ENCODE data around the gene SLC39A11. TPM values are rescaled to one million over a fixed set of nuclear protein-coding genes. Genes with fewer than 3 reads are reported as not detected.

SLC39A11 gene
- total RNA-seq, 1 donor from 2014 or later, result 5.5 TPM

DNA sequence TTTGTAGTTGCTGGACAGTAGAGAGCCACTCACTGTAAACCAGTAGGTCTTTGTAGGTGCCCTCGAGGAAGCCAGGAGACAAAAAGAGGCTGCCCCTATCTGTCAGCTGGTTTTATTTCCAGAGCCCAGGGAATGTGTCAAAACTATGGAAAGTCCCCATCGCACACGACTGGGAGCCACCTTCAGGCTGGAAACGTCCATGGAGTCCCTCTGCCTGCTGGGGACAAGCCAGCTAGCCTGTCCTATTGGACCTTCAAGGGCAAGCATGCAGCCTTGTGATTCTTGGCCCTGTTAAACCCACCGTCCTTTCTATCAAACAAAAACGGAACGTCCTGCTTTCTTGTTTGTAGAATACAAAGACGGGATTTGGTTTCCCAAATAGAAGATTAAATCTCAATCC is 289.8 kb downstream of the SLC39A11 start:
- no peaks in the 10 kb centered on the region for H3K9me3 ChIP-seq (ENCODE audit: low read depth)
- peaks cover 25% of the 10 kb centered on the region for H3K9me3 Mint-ChIP-seq
- no peak for DNase-seq (ENCODE audit: low spot score)
- H3K4me1 Mint-ChIP-seq, result no peaks in the 10 kb centered on the region
- H3K4me1 ChIP-seq, result no peaks in the 10 kb centered on the region
- no peak overlapping the region for H3K4me3 Mint-ChIP-seq
- H3K4me3 ChIP-seq, result no peak overlapping the region
- no peak overlapping the region for H3K27ac Mint-ChIP-seq
- H3K27me3 ChIP-seq, result no peaks in the 10 kb centered on the region
- H3F3A ChIP-seq (ENCODE audit: low read depth), result no peaks in the 10 kb centered on the region
- no peaks in the 10 kb centered on the region for H4K20me1 ChIP-seq (ENCODE audit: low read depth)
- H3K36me3 ChIP-seq, result no peaks in the 10 kb centered on the region
- no peak overlapping the region for H3K9ac ChIP-seq
- no peak overlapping the region for H2AFZ ChIP-seq (replicated peaks)
- TF ChIP-seq, protein P1, sequence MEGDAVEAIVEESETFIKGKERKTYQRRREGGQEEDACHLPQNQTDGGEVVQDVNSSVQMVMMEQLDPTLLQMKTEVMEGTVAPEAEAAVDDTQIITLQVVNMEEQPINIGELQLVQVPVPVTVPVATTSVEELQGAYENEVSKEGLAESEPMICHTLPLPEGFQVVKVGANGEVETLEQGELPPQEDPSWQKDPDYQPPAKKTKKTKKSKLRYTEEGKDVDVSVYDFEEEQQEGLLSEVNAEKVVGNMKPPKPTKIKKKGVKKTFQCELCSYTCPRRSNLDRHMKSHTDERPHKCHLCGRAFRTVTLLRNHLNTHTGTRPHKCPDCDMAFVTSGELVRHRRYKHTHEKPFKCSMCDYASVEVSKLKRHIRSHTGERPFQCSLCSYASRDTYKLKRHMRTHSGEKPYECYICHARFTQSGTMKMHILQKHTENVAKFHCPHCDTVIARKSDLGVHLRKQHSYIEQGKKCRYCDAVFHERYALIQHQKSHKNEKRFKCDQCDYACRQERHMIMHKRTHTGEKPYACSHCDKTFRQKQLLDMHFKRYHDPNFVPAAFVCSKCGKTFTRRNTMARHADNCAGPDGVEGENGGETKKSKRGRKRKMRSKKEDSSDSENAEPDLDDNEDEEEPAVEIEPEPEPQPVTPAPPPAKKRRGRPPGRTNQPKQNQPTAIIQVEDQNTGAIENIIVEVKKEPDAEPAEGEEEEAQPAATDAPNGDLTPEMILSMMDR (IDR thresholded peaks at IDR 0.05), result no peak
- TF ChIP-seq EZH2phosphoT487 (IDR thresholded peaks at IDR 0.05) (no peak), EZH2 (IDR thresholded peaks at IDR 0.05) (no peak)
- no peak overlapping the region for H3K4me2 ChIP-seq
- H3K79me2 ChIP-seq (ENCODE audit: low read depth), result no peaks in the 10 kb centered on the region
- H3K27ac ChIP-seq, result no peak overlapping the region
- H3K27me3 Mint-ChIP-seq (ENCODE audit: insufficient read depth, low read depth), result peaks cover 3% of the 10 kb centered on the region
- peaks cover 7% of the 10 kb centered on the region for H3K36me3 Mint-ChIP-seq

GRCh38 chr17:72797142-72797541 is 295.3 kb downstream of the SLC39A11 start:
- Mint-ChIP-seq H3K36me3 (peaks cover 7% of the 10 kb centered on the region), H3K27ac (no peak overlapping the region), H3K4me1 (peaks cover 6% of the 10 kb centered on the region), H3K4me3 (no peak overlapping the region), H3K27me3 (ENCODE audit: insufficient read depth, low read depth) (peaks cover 5% of the 10 kb centered on the region), H3K9me3 (peaks cover 44% of the 10 kb centered on the region)
- H3K4me2 ChIP-seq, result no peak overlapping the region
- no peak for DNase-seq (ENCODE audit: low spot score)
- H4K20me1 ChIP-seq (ENCODE audit: low read depth), result no peaks in the 10 kb centered on the region
- H3F3A ChIP-seq (ENCODE audit: low read depth), result no peaks in the 10 kb centered on the region
- no peaks in the 10 kb centered on the region for H3K27me3 ChIP-seq
- H2AFZ ChIP-seq (replicated peaks), result no peak overlapping the region
- TF ChIP-seq EZH2phosphoT487 (IDR thresholded peaks at IDR 0.05) (no peak), EZH2 (IDR thresholded peaks at IDR 0.05) (no peak)
- TF ChIP-seq, protein P1 (IDR thresholded peaks at IDR 0.05), result no peak
- no peaks in the 10 kb centered on the region for H3K36me3 ChIP-seq
- no peaks in the 10 kb centered on the region for H3K79me2 ChIP-seq (ENCODE audit: low read depth)
- H3K9me3 ChIP-seq (ENCODE audit: low read depth), result no peaks in the 10 kb centered on the region
- H3K9ac ChIP-seq, result no peak overlapping the region
- no peak overlapping the region for H3K27ac ChIP-seq
- H3K4me1 ChIP-seq, result no peaks in the 10 kb centered on the region
- no peak overlapping the region for H3K4me3 ChIP-seq

- H3K27me3 ChIP-seq, result no peaks in the 10 kb centered on the region
- H3K4me1 ChIP-seq, result no peaks in the 10 kb centered on the region
- H3K9me3 ChIP-seq (ENCODE audit: low read depth), result no peaks in the 10 kb centered on the region
- no peaks in the 10 kb centered on the region for H3K79me2 ChIP-seq (ENCODE audit: low read depth)
- H3K4me2 ChIP-seq, result no peak overlapping the region
- Mint-ChIP-seq H3K9me3 (peaks cover 51% of the 10 kb centered on the region), H3K27ac (no peak overlapping the region), H3K27me3 (ENCODE audit: insufficient read depth, low read depth) (peaks cover 5% of the 10 kb centered on the region), H3K4me1 (peaks cover 6% of the 10 kb centered on the region), H3K36me3 (peaks cover 12% of the 10 kb centered on the region), H3K4me3 (no peak overlapping the region)
- no peak overlapping the region for H3K9ac ChIP-seq
- no peaks in the 10 kb centered on the region for H4K20me1 ChIP-seq (ENCODE audit: low read depth)
- no peak overlapping the region for H3K4me3 ChIP-seq
- no peak for TF ChIP-seq EZH2 (IDR thresholded peaks at IDR 0.05)
- TF ChIP-seq, protein P1 (IDR thresholded peaks at IDR 0.05), result no peak
- no peak for TF ChIP-seq EZH2phosphoT487 (IDR thresholded peaks at IDR 0.05)
- H3K36me3 ChIP-seq, result no peaks in the 10 kb centered on the region
- H3K27ac ChIP-seq, result no peak overlapping the region
- H2AFZ ChIP-seq (replicated peaks), result no peak overlapping the region
- DNase-seq (ENCODE audit: low spot score), result no peak
- no peaks in the 10 kb centered on the region for H3F3A ChIP-seq (ENCODE audit: low read depth)
These were observed 296.5 kb downstream of the SLC39A11 start for GRCh38 chr17:72795941-72796340.
